Testis (tissue), 3 donors: ENCODE results near the gene UVRAG. TPM values are rescaled to one million over a fixed set of nuclear protein-coding genes. Genes with fewer than 3 reads are reported as not detected.

Experiments used
- DNase-seq: peaks from one replicate; pipeline ENCODE4 v3.0.0-alpha.2; 2019
- H3K27ac ChIP-seq, 2 donors: fragments of 200-600 bp; sonication (generic); one replicate each; pipeline ENCODE4 v1.5.1; 2019
- H3K27me3 ChIP-seq: fragments of 200-600 bp; sonication (generic); one replicate; pipeline ENCODE4 v1.5.1; 2019
- H3K36me3 ChIP-seq: fragments of 200-600 bp; sonication (generic); one replicate; pipeline ENCODE4 v1.5.1; 2017; ENCODE audit warnings: low read depth; ENCODE audit errors: missing control alignments
- H3K4me1 ChIP-seq: fragments of 200-600 bp; sonication (generic); one replicate; pipeline ENCODE4 v1.5.1; 2019
- H3K4me3 ChIP-seq, 2 donors: fragments of 200-600 bp; sonication (generic); one replicate each; pipeline ENCODE4 v1.5.1; 2017 to 2019
- H3K9me3 ChIP-seq: fragments of 200-600 bp; sonication (generic); one replicate; pipeline ENCODE4 v1.5.1; 2017
- POLR2A ChIP-seq: fragments of 450-650 bp; IDR thresholded peaks from one replicate; pipeline ENCODE4 v1.6.1; 2017; ENCODE audit warnings: antibody characterized with exemption, mild to moderate bottlenecking, moderate library complexity
- WGBS, 2 donors: methylation state at CpG; one replicate each; pipeline ENCODE4 v1.1.5; 2018; 5-methylcytosine and 5-hydroxymethylcytosine counted together
- intact Hi-C: fragments of 100-400 bp; cut with DNase I; formaldehyde crosslinking; loops from one replicate; pipeline ENCODE4 v1.15.1; 2023; ENCODE audit warnings: low total_unique reads
- polyA plus RNA-seq: library from polyadenylated mRNA; stranded (reverse); fragments of 350-450 nt; fragmentation: Illumina TruSeq; extraction: RNeasy Lipid Tissue Mini Kit (QIAGEN cat#74804); gene quantifications from one replicate; pipeline ENCODE4 v1.2.3, GENCODE V29; 2014; ENCODE audit warnings: low read depth, low replicate concordance; ENCODE audit not compliant: insufficient read depth
- total RNA-seq, 2 donors: library from RNA; depleted of rRNA; stranded (reverse); fragments of >200 nt; gene quantifications; one replicate each; pipeline ENCODE4 v1.2.3, GENCODE V29; 2016
- TF ChIP-seq, protein P1 (sequence below), 3 experiments: fragments of 450-650 bp in 2 of 3; fragments of 200-600 bp in 1 of 3; sonication (generic) in 1 of 3; IDR thresholded peaks; one replicate each; pipeline ENCODE4 v1.5.1; 2016 to 2019; ENCODE audit warnings: antibody characterized with exemption in 3 of 3, mild to moderate bottlenecking in 2 of 3, moderate library complexity in 1 of 3

The UVRAG gene
- total and polyA plus RNA-seq, 3 donors from 2014 or later, result 10.8 to 22.4 (median 20.1) TPM

DNA sequence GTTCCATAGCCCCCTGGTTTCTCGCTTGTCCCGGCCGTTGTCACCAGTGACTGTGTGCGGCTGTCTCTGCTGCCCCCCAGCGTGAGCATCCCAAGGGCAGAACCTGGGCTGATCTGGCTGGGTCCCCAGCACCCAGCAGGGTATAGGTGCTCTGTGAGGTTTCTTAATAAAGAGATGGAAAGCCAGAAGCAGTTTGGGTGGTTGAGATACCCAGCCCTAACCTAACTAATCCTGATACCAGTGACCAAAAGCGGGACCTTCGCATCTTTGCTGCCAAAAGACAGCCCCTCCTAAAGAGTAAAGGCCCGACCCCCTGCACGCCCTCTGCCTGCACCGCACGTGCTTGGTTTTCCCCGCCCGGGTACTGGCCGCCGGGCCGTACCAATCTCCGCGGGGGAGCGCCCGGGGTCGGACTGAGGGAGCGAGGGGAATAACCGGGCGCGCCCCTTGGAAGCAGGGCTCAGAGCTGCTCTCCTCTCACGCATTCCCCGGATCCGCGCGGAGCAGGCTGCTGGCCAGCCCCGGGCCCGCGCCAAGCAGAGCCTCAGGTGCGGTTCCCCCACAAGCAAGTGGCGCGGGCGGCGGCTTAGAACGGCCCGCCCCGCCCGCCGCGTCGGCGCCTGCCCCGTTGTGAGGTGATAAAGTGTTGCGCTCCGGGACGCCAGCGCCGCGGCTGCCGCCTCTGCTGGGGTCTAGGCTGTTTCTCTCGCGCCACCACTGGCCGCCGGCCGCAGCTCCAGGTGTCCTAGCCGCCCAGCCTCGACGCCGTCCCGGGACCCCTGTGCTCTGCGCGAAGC is 46.7 kb upstream of the UVRAG start, which contains the start of gene DGAT2:
Gene DGAT2, plus strand, starts transcription at position 667 of the 797 bp plus-strand sequence. CDS start 214 bp downstream, outside the sequence.
- peak; percentile 80 for DNase-seq
- TF ChIP-seq, protein P1, sequence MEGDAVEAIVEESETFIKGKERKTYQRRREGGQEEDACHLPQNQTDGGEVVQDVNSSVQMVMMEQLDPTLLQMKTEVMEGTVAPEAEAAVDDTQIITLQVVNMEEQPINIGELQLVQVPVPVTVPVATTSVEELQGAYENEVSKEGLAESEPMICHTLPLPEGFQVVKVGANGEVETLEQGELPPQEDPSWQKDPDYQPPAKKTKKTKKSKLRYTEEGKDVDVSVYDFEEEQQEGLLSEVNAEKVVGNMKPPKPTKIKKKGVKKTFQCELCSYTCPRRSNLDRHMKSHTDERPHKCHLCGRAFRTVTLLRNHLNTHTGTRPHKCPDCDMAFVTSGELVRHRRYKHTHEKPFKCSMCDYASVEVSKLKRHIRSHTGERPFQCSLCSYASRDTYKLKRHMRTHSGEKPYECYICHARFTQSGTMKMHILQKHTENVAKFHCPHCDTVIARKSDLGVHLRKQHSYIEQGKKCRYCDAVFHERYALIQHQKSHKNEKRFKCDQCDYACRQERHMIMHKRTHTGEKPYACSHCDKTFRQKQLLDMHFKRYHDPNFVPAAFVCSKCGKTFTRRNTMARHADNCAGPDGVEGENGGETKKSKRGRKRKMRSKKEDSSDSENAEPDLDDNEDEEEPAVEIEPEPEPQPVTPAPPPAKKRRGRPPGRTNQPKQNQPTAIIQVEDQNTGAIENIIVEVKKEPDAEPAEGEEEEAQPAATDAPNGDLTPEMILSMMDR (IDR thresholded peaks at IDR 0.05), result no peak
- no peak for TF ChIP-seq POLR2A
- H3K4me1 ChIP-seq, result peaks cover 8% of the 10 kb centered on the region
- H3K9me3 ChIP-seq, result no peaks in the 10 kb centered on the region
- no peaks in the 10 kb centered on the region for H3K27me3 ChIP-seq
- H3K4me3 ChIP-seq, result peak within 1 kb of the TSS; percentile 36 to 62
- intact Hi-C loops, result no loop called here
- H3K36me3 ChIP-seq, result no peaks in the 10 kb centered on the region
- peak within 1 kb of the TSS; percentile 16 to 57 for H3K27ac ChIP-seq
- 0 to 2% methylated on average over 1 to 53 of the region's 66 CpGs for WGBS, 2 donors

DNA sequence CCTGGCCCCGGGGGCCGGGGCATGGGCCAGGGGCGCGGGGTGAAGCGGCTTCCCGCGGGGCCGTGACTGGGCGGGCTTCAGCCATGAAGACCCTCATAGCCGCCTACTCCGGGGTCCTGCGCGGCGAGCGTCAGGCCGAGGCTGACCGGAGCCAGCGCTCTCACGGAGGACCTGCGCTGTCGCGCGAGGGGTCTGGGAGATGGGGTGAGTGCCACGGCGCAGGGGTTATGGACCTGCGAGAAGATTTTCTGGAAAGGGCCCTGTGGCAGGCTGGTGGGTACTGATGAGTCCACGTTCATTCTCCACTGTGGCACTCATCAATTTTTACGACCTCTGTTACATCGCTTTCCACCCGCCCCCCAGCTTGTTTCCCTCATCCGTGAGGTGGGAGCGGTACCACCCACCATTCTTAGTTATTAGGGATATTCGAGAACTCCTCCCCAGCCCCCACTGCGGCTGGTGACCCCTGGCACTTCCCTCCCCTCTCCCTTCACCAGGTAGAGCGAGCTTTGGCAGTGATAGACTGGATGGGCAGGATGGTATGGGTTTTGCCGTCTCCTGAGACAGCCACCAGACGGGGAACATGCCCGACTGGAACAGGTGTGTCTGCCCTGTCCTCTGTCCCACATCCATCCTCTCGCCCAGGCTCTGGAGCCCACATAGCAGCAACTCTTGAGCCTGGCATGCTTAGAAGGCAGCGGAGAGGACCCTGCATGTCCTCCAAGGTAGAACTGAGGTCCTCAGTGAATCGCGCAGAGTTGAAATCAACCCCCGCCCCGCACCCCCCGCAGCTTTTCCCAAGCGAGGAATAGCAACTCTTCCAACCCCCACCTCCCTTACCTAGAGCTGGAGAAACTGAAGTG is 45.9 kb upstream of the UVRAG start:
- Histone ChIP-seq H3K9me3 (no peaks in the 10 kb centered on the region), H3K36me3 (no peaks in the 10 kb centered on the region), H3K27ac (peak overlapping the region; percentile 16 to 57), H3K27me3 (no peaks in the 10 kb centered on the region), H3K4me1 (peaks cover 8% of the 10 kb centered on the region), H3K4me3 (peak overlapping the region; percentile 36 to 62)
- no peak for TF ChIP-seq POLR2A
- TF ChIP-seq, protein P1 (IDR thresholded peaks at IDR 0.05), result no peak
- 13 to 16% methylated on average over 15 to 46 of the region's 46 CpGs for WGBS, 2 donors
- no peak for DNase-seq
- intact Hi-C loops, result no loop called here

DNA sequence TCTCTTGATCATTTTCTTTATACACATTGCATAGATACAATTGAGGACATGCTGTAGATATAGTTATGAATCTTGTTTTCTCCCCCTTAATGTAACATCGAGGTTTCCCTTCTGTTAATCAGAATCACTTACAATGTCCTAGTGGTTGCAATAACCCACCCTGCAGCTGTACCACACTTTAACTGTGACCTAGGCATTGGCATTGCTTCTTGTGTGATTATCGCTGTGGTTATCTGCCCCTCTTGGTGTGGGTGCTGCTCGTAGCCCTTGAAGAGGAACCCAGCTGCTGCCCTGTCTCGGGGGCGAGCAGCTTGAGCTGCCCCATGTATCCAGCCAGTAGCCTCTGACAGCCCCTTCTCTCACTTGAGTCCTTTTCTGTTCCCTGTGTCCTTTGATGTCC is 44.9 kb upstream of the UVRAG start:
- Histone ChIP-seq H3K36me3 (no peaks in the 10 kb centered on the region), H3K4me1 (peaks cover 8% of the 10 kb centered on the region), H3K4me3 (peak overlapping the region in 1 of 2 donors; percentile 62), H3K9me3 (no peaks in the 10 kb centered on the region), H3K27ac (no peak overlapping the region), H3K27me3 (no peaks in the 10 kb centered on the region)
- 48 to 54% methylated on average over 5 of the region's 5 CpGs for WGBS, 2 donors
- intact Hi-C loops, result no loop called here
- no peak for DNase-seq
- TF ChIP-seq, protein P1 (IDR thresholded peaks at IDR 0.05), result no peak
- TF ChIP-seq POLR2A, result no peak

GRCh38 chr11:75771646-75772410 is 43.2 kb upstream of the UVRAG start:
- Histone ChIP-seq H3K4me3 (no peak overlapping the region), H3K27ac (no peak overlapping the region), H3K4me1 (peaks cover 8% of the 10 kb centered on the region), H3K9me3 (no peaks in the 10 kb centered on the region), H3K36me3 (no peaks in the 10 kb centered on the region), H3K27me3 (no peaks in the 10 kb centered on the region)
- 87 to 93% methylated on average over 6 of the region's 6 CpGs for WGBS, 2 donors
- intact Hi-C loops, result no loop called here
- TF ChIP-seq POLR2A, result no peak
- TF ChIP-seq, protein P1 (IDR thresholded peaks at IDR 0.05), result no peak
- no peak for DNase-seq
